Stomach (tissue), 4 donors: ENCODE data around the gene SLAMF1.

Source experiments
- POLR2A ChIP-seq, 4 donors: fragments of 450-650 bp; IDR thresholded peaks; one replicate each; pipeline ENCODE4 v1.6.1; 2016; ENCODE audit warnings: antibody characterized with exemption in 4 of 4, control low read depth in 2 of 4, mild to moderate bottlenecking in 1 of 4, moderate library complexity in 1 of 4
- TF ChIP-seq, protein P1 (sequence below), 7 experiments: fragments of 450-650 bp in 4 of 7; fragments of 200-600 bp in 3 of 7; sonication (generic) in 3 of 7; IDR thresholded peaks; one replicate each; pipeline ENCODE4 v1.5.1; 2016 to 2019; ENCODE audit warnings: antibody characterized with exemption in 7 of 7, control low read depth in 2 of 7, mild to moderate bottlenecking in 1 of 7

DNA sequence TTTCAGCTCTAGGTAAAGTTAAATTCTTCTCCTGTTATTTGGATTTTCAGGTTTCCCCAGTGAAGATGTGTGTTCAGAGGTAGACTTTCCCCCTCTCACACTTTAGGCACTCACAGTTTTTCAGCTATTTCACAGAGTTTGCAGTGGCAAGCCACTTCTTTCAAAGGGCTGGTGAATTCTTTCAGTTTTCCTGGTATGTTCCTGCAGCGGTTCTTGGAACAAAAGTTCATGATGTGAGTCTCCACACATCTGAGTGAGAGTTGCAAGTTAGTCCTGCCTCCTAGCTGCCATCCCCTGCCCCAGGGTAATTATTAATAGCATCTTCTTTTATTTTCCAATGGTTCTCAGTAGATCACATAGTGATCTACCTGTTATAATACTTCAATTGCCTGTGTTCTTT lies 40.2 kb downstream of the SLAMF1 start:
- TF ChIP-seq, protein P1, sequence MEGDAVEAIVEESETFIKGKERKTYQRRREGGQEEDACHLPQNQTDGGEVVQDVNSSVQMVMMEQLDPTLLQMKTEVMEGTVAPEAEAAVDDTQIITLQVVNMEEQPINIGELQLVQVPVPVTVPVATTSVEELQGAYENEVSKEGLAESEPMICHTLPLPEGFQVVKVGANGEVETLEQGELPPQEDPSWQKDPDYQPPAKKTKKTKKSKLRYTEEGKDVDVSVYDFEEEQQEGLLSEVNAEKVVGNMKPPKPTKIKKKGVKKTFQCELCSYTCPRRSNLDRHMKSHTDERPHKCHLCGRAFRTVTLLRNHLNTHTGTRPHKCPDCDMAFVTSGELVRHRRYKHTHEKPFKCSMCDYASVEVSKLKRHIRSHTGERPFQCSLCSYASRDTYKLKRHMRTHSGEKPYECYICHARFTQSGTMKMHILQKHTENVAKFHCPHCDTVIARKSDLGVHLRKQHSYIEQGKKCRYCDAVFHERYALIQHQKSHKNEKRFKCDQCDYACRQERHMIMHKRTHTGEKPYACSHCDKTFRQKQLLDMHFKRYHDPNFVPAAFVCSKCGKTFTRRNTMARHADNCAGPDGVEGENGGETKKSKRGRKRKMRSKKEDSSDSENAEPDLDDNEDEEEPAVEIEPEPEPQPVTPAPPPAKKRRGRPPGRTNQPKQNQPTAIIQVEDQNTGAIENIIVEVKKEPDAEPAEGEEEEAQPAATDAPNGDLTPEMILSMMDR (IDR thresholded peaks at IDR 0.05), result no peak
- TF ChIP-seq POLR2A (IDR thresholded peaks at IDR 0.05), result no peak
